Fibroblast of peridontal ligament (primary cell): Measurements from ENCODE around the gene EIF4ENIF1.
"Not testable (repeated sequence)": the region's sequence is repeated elsewhere in the genome, so short reads cannot be mapped to it uniquely, and the experiment has no call there.

Experiments used
- DNase-seq: peaks from one replicate; pipeline ENCODE4 v3.0.0-alpha.2; 2010; ENCODE audit errors: extremely low read depth

The EIF4ENIF1 gene

DNA sequence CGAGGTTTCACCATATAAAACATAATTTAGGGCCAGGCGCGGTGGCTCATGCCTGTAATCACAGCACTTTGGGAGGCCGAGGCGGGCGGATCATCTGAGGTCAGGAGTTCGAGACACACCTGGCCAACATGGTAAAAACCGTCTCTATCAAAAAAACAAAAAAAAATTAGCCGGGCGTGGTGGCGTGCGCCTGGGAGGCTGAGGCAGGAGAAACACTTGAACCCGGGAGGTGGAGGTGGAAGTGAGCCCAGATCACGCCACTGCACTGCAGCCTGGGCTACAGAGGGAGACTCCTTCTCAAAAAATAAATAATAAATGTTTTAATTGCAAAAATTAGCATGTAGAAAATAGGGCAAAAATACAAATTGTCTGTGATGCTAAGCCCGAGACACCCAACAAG lies 5.7 kb upstream of the EIF4ENIF1 start:
- no peak for DNase-seq

DNA sequence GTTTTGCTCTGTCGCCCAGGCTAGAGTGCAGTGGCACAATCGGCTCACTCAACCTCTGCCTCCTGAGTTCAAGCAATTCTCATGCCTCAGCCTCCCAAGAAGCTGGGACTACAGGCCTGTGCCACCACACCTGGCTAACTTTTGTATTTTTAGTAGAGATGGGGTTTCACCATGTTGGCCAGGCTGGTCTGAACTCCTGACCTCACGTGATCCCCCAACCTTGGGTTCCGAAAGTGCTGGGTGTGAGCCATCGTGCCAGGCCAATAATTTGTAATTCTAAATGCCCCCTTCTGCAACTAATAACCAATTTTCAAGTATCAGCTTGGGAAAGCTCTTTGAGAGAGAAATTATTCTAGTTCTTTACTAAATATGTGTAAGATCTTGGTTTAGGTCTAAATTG lies 3.7 kb upstream of the EIF4ENIF1 start:
- DNase-seq = not testable (repeated sequence)

DNA sequence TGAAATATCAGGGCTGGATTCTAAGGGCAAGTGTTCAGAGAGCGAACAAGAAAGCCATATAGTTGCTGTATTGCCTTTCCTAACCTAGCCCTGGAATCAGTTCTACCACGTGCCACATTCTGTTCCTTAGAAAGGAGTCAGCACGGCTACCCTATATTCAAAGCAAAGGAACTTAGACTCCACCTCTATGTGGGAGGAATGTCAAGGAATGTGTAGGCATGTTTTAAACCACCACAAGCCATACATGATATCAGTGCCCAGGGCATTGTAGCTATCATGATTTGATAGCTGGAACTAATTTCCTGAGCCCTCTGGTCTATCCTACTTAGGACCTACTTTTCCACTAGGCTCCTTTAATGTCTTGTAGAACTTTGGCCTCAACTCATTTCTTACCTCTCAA lies 2.5 kb upstream of the EIF4ENIF1 start:
- no peak for DNase-seq

DNA sequence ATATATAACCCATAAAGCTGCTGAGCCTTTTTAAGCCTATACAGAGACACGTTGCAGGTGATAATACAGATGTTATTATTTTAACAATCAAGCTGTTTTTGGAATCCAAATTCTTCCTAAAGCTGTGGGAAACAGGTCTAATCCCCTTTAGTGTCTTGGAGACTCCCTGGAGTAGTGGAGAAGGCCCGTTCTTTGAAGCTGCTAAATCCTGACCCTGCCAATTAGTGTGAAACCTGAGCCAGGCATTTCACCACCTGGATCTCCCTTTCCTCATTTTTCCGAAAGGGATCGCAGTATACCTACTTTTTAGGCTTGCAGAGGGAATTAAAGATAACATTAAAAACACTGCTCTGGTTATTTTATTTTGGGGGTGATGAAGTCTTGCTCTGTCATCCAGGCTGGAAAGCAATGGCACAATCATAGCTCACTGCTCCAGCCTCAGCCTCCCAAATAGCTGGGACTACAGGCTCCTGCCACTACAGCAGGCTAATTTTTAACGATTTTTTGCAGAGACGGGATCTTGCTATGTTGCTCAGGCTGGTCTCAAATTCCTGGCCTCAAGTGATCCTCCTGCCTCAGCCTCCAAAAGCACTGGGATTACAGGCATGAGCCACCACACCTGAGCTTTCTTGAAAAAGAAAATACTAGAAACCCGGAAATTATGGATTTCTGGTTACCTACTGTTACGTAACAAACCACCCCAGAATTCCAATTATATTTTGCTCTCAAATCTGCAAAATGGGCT lies 1.7 kb upstream of the EIF4ENIF1 start:
- DNase-seq = no peak

DNA sequence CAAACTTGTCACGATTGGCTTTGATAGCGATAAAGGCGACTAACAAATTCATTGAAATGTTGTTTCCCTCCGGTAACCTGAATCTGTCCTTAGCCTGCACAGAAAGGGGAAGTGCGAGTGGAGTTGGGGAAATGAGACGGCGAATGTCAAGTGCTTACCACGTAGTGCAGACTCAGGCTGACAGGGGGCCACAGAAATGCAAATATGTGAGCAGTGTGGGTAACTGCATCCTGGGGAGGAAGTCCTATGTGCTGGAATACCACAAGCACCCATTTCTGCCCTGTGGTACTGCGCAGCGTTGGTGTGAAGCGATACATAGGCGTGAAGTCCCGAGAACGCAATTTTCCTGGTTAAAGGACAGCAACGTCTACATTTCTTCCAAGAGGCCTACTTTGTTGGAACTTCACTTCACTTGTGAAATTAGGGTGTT lies 869 bp upstream of the EIF4ENIF1 start:
- peak; percentile 67 for DNase-seq

DNA sequence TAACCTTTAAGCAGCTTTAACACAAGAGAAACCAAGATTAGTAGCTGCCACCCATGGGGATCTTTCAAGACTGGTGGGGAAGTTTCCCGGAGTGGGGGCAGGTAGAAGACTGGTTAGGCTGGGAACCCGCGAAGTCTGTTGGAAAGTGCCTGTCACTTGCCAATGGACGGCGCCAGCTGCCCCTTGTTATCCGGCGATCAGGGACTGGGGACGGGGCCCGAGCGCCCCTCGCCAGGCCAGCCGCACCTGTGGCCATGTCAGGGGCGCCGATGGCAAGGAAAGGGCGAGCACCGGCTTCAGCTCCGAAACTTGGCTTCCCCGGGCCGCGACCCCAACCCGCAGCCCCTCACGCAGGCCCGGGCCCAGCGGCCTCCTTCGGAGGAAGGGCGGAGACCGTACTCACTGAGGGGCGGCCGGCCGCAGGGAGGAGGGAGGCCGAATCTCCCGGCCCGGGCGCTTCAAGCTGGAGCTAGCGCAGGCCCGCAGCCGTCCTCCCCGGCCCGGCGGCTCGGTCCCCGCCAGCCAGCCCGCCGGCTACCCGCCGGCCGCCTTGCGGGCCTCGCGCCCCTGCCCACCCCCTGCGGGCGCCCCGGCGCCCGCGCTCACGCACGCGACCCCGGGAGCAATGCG lies 539 bp downstream of the EIF4ENIF1 start:
- peak; percentile 6 for DNase-seq

DNA sequence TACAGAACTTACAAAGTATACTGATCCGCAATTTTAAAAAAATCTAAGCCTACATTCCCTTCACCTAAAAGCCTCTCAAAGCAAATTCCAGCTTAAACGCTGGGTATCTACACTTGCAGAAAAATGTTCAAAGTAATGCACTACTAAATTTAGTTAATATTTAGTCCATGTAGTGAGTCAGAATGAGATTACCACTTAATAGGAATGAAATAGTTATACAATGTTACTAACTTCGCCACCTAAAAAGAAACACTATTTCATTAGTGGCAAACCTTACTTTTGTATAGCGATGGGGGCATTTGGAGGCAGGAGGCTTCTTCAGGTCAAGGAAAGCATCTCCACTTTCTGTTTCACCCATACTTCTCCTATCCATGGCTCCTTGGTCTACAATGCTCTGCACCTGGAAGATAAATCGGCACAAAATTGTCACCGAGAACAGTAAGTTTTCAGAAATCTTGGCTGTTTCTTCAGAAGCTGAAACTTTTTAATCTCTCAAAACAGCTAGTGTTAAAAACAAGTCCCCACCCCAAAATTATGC lies 1.2 kb downstream of the EIF4ENIF1 start:
- no peak for DNase-seq

DNA sequence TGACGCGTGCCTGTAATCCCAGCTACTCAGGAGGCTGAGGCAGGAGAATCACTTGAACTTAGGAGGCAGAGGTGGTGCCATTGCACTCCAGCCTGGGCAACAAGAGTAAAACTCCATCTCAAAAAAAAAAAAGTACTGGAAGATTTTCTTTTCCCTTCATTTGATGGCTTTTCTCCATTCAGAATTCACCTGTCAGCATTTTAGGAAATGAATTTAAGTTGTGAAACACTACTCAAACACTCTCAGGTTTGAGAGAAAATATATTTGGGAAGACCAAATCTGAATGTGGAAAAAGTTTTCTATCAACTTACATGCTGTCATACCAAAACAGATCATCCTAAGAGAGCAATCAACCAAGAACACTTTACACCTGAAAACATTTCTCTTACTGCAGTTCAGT lies 2.7 kb downstream of the EIF4ENIF1 start:
- no peak for DNase-seq

DNA sequence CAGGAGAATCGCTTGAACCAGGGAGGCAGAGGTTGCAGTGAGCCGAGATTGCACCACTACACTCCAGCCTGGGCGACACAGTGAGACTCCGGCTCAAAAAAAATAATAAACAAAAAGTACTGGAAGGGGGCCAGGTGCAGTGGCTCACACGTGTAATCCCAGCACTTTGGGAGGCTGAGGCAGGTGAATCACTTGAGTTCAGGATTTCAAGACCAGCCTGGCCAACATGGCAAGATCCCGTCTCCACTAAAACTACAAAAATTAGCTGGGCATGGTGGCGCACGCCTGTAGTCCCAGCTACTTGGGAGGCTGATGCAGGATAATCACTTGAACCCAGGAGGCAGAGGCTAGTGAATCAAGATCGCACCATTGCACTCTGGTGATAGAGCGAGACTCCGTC lies 3.3 kb downstream of the EIF4ENIF1 start:
- not testable (repeated sequence) for DNase-seq

DNA sequence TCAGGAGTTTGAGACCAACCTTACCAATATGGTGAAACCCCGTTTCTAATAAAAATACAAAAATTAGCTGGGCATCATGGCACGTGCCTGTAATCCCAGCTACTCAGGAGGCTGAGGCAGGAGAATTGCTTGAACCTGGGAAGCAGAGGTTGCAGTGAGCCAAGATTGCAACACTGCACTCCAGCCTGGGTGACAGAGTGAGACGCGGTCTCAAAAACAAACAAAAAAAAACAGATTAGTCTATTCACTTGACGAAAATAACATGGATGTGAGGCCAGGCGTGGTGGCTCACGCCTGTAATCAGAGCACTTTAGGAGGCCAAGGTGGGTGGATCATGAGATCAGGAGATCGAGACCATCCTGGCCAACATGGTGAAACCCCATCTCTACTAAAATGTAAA lies 7.2 kb downstream of the EIF4ENIF1 start:
- DNase-seq = not testable (repeated sequence)

DNA sequence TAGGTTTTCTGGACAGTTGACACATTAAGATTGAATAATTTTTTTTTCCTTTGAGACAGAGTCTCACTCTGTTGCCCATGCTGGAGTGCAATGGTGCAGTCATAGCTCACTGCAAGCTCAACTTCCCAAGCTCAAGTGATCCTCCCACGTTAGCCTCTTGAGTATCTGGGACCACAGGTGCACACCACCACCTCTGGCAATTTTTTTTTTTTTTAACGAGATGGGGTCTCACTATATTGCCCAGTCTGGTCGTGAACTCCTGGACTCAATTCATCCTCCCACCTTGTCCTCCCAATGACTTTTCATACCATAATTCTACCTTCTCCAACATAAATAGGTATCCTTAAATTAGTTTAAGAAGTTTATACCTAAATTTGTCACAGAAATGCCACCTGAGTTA lies 8.5 kb downstream of the EIF4ENIF1 start:
- no peak for DNase-seq

DNA sequence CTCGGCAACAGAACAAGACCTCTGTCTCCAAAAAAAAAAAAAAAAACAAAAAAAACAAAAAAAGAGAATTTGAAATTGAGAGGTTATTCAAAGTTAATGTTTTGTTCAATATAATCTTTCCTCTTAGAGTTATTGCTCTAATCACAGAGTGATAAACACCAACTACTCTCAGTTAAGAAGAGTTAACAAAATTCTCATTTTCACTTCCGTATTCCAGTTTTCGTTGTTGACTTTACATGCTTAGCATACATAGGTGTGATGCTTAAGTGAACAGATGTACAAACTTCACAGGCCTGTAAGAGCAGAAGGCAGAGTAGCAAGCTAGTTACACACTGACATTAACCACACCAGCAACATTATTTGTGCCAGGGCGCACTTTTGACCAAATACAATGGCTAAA lies 12.3 kb downstream of the EIF4ENIF1 start:
- DNase-seq = no peak

DNA sequence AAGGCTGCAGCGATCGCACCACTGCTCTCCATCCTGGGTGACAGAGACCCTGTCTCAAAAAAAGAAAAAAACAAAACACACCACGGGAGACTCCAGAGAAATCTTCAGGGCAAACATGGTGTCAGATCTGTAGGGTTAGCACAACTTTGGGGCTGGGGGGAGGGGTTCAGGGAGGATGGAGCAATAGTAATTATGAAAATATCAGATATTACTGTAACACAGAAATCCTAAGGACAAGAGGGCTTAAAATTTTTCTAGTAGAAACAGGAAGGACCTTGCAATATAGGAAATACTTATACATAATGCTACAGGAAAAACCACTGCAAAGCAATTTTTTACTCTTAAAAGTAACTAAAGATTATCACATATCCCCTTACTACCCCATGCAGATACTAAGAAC lies 13.8 kb downstream of the EIF4ENIF1 start:
- DNase-seq = no peak

DNA sequence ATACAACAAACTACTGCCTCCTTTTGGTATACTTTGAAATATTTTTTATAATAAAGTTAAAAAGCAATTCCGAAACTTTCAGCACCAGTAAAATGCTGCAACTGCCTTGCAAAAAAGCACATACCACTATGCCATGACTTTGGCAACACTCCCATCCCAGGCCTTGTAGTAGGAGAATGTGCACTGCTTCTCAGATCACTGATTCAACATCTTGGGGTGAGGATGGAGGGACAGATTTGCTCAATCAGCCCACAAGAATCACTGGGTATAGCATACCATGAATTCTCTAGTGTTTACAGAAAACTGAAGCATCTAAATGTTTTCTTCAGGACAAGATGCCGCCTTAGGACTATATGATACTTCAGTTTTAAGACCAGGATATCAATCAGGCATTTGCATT lies 14.9 kb downstream of the EIF4ENIF1 start:
- DNase-seq = peak; percentile 94

DNA sequence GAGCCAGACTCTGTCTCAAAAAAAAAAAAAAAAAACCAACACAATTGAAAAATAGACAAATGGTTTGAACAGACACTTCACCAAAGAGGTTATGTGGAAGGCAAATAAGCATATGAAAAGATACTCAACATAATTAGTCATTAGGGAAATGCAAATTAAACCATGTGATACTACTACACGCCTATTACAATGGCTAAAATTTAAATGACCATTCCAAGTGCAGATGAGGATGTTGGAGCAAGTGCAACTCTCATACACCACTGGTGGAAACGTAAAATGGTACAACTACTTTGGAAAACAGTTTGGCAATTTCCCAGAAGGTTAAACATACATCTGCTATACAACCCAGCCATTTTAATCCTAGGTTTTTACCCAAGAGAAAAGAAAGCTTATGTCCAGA lies 24.3 kb downstream of the EIF4ENIF1 start:
- no peak for DNase-seq

DNA sequence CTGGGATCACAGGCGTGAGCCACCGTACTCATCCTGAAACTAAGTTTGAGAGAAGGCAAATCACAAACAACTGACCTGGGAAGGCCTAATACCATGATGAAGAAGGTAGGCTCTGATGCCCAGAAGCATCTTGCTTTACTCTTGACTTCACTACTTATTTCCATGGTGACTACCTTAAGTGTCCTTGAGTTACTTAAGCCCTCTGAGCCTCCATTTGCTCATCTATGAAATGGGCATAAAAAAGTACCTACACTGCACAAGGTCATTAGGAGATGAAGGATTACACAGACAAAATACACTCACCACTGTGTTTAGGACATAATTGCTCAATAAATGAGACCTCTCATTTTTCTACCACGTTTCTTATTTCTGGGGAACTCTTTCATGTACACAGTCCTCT lies 27.9 kb downstream of the EIF4ENIF1 start:
- no peak for DNase-seq

DNA sequence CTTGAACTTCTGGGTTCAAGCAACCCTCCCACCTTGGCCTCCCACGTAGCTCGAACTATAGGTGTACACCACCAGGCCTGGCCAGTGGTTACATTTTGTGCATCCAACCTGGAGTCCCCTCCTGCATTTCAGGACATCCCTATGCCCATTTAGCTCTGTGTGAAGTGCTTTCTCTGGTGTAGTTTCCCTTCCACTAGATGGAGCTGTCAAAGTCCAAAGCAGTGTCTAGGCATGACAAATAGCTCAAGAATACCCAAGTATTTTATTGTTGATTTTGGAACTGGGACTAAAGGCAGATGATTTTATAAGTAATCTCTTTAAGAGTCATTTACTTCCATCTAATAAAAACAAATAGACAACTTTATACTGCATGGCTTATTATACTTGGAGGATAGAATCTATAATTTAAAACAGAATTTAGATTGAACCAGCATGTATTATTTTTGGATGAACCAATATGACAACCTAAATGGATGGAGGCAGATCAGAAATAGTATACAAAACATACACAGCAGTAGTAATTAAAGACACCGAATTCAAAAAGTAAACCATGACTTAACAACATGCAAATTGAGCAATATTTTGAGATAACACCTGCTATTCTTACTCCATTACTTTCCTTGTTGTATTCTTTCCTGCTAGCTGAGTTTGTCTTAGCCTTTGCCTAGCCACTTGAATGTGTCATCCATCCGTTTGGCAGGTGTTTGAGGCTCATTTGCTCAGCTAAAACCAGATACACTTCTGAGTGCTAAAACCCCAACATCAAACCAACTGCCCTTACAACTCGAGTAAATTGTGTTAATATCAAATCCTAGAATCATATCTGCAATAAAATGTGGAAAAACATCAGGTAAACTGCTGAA lies 37.7 kb downstream of the EIF4ENIF1 start:
- peak; percentile 67 for DNase-seq

DNA sequence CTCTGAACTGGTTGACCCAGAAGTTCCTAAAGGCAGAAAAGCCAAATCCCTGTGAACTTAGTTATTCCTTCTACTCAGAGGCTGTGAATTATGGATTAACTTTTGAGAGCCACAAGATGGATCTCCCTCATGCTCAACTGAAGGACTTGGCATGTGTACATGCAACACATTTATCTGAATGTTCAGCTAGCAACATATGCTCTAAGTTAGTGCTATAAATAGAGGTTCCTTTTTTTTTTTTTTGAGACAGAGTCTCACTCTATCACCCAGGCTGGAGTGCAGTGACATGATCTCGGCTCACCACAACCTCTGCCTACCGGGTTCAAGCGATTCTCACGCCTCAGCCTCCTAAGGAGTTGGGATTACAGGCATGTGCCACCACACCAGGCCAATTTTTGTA lies 40.1 kb downstream of the EIF4ENIF1 start:
- peak; percentile 25 for DNase-seq

DNA sequence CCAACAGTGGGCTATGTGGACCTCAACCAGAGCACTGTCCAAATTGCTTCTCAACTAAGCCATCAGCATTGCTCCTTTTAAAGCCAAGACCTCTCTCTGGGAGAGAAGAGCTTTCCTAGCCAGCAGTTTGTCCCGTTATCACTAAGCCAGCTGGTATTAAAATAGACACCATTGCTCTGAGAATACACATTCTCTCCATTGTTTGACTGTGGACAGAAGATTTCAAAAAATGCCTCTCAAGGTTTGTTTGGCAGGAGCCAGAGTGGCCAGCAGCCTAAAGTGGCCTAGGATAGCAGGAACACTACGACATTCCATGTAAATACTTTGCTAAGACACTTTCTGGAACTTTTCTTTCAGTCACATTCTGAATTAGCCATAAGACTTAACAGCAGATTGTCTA lies 41.3 kb downstream of the EIF4ENIF1 start:
- DNase-seq = no peak

DNA sequence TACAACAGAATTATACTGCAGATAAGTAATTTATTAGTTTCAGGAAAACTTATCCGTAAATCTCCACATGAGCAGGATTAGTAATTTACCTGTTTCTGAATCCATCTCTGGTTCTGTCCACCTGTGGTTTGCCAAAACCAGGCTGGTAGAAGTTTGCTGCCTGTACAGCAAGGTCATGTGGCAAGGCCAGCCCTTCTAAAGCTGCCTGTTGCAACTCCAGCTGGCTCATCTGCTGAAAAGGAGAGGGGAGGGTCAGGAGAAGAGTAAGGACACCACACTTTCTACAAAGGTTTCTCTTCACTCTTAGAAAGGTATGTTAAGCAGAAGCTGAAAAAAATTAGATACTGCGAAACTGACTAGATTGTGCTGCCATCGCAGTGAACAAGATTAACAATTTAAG lies 42.3 kb downstream of the EIF4ENIF1 start:
- DNase-seq = no peak

DNA sequence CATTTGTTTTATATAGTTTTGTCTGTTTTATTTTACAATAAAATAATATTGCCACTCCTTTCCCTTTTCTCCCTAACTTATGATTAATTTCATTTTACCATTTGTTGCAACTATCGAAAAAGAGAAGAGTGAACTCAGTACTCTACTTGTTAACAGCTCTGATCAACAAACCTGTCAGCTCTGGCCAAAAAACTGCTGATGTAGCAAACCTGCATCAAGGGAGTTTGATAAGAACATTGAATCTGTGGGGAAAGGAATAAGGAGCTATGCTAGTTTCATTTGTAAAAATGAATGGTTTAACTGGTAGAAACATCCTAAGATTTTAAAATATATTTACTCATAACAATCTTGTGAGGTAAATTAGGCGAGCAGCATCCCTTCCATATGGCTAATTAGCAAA lies 42.9 kb downstream of the EIF4ENIF1 start:
- no peak for DNase-seq

DNA sequence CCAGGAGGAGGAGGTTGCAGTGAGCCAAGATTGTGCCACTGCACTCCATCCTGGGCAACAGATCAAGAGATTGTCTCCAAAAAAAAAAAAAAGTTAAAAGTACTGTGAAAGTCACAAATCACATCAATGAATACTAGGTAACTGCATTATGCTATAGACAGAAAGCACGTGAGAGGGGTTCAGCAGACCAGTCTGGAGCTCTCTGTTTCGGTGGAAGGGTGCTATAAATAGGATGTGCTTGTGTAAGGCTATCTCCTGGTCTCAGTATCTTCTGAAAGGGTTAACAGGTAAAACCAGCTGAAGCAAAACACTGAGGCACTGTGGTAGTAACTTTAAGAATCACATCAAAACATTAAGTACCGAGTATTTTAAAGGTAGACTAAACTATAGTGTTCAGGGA lies 43.4 kb downstream of the EIF4ENIF1 start:
- DNase-seq = no peak
